ENCODE results near the gene REPIN1. TPM values are rescaled to one million over a fixed set of nuclear protein-coding genes. Genes with fewer than 3 reads are reported as not detected.

Gene REPIN1
- total and polyA plus RNA-seq, 9 of the 15 experiments (the other 6 are each of a cell fraction or from before 2014, with no cell fraction given), result 8.1 to 283 (median 94.3) TPM

- Histone ChIP-seq H3K9ac (ENCODE audit: insufficient read depth in 1 of 2, low read depth in 2 of 2, low read length in 2 of 2) (peak overlapping the region in 1 of 2 experiments; percentile 7; a peak in 1 of 4 replicates), H2AFZ (ENCODE audit: low read depth, low read length) (no peak overlapping the region), H3K27ac (ENCODE audit: extremely low read depth, low read depth, low read length) (no peak overlapping the region), H3K27me3 (ENCODE audit: control insufficient read depth in 2 of 2, insufficient read depth in 2 of 2, low read length in 2 of 2) (no peaks in the 10 kb centered on the region), H3K4me2 (ENCODE audit: insufficient read depth, low read length) (no peak overlapping the region), H3K4me3 (no peak overlapping the region), H3K4me1 (replicated peaks in 1 of 2; ENCODE audit: control insufficient read depth in 2 of 2, insufficient read depth in 2 of 2, low read length in 2 of 2) (peaks cover 0 to 26% of the 10 kb centered on the region in 2 experiments; a peak in 1 of 5 replicates), H4K20me1 (replicated peaks; ENCODE audit: control insufficient read depth, insufficient read depth, low read length) (no peaks in the 10 kb centered on the region; the same call in 1 of the 2 replicates), H3K36me3 (ENCODE audit: control insufficient read depth, insufficient read depth, low read length) (peaks cover 79% of the 10 kb centered on the region), H3K79me2 (ENCODE audit: control insufficient read depth, insufficient read depth, low read length) (peaks cover 6% of the 10 kb centered on the region; the same call in 1 of the 3 replicates), H3K9me3 (replicated peaks; ENCODE audit: control insufficient read depth, insufficient read depth, low read depth, low read length) (no peaks in the 10 kb centered on the region), H3K9me1 (ENCODE audit: control insufficient read depth, insufficient read depth, low read length) (peaks cover 6% of the 10 kb centered on the region)
- WGBS (ENCODE audit: insufficient coverage, low coverage, missing lambda C conversion rate), result 85% methylated on average over 18 of the region's 18 CpGs
- no peak; the same call in 1 of the 3 replicates for ATAC-seq
- FAIRE-seq, result no peak
- ChIA-PET POLR2A (interaction anchor here (0.9 to 1.1 kb wide), 4 partner anchors 16 to 37 kb away, joined by 3 to 4 read pairs (median 4); no protein-coding TSS in a partner anchor), CTCF (ENCODE audit: low intra/inter-chr PET ratio) (interaction anchor here (0.6 kb wide), 1 partner anchor 52 kb away, joined by 3 read pairs; no protein-coding TSS in a partner anchor)
- peak in 2 of 4 experiments; percentile 40 to 47 for DNase-seq (ENCODE audit: extremely low read depth in 1 of 4, low spot score in 3 of 4)
- intact Hi-C loops (cut with micrococcal nuclease), result no loop called here
- in situ Hi-C loops (cut with MboI), result no loop called here
- no TSS peak for BruUV-seq (replicated peaks)
- TF ChIP-seq KDM5B (IDR thresholded peaks at IDR 0.05; ENCODE audit: insufficient replicate concordance, low read depth, low read length), result peak; percentile 1
- 0 out of 2 replicates have a peak, but pooled peaks have one; percentile 1 for TF ChIP-seq ZBTB40 (IDR thresholded peaks at IDR 0.05)
- no peak for TF ChIP-seq ZBTB40 (CRISPR knock-in tag; IDR thresholded peaks at IDR 0.05)
- TF ChIP-seq, protein P1, sequence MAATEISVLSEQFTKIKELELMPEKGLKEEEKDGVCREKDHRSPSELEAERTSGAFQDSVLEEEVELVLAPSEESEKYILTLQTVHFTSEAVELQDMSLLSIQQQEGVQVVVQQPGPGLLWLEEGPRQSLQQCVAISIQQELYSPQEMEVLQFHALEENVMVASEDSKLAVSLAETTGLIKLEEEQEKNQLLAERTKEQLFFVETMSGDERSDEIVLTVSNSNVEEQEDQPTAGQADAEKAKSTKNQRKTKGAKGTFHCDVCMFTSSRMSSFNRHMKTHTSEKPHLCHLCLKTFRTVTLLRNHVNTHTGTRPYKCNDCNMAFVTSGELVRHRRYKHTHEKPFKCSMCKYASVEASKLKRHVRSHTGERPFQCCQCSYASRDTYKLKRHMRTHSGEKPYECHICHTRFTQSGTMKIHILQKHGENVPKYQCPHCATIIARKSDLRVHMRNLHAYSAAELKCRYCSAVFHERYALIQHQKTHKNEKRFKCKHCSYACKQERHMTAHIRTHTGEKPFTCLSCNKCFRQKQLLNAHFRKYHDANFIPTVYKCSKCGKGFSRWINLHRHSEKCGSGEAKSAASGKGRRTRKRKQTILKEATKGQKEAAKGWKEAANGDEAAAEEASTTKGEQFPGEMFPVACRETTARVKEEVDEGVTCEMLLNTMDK (IDR thresholded peaks at IDR 0.05; ENCODE audit: borderline replicate concordance, insufficient read depth, low read depth, low read length, poor library complexity, severe bottlenecking), result no peak
- 0 out of 2 replicates have a peak, but pooled peaks have one; percentile 18 for TF ChIP-seq POLR2G (IDR thresholded peaks at IDR 0.05; ENCODE audit: low read depth, low read length)
- TF ChIP-seq SLC30A9 (CRISPR knock-in tag; IDR thresholded peaks at IDR 0.05), result no peak
- TF ChIP-seq ZBTB17 (CRISPR knock-in tag; IDR thresholded peaks at IDR 0.05), result no peak
- no peak for TF ChIP-seq COPS2 (conservative IDR thresholded peaks at IDR 0.05)
These were observed 35.6 kb upstream of the REPIN1 start for GRCh38 chr7:150332852-150333635.

Measured in K562 (cell line).